NCI-H2227 treated with DMSO at 0.1 percent for 48 hours (cell line): ENCODE data around the gene FOXP1.

Experiments used
- DNase-seq: peaks from one replicate; lab custom pipeline; 2025; lab: John Stamatoyannopoulos, UW

FOXP1 gene

GRCh38 chr3:71398157-71398836 is 185.2 kb downstream of the FOXP1 start:
- no peak for DNase-seq

GRCh38 chr3:71397726-71398125 is 185.8 kb downstream of the FOXP1 start:
- no peak for DNase-seq

DNA sequence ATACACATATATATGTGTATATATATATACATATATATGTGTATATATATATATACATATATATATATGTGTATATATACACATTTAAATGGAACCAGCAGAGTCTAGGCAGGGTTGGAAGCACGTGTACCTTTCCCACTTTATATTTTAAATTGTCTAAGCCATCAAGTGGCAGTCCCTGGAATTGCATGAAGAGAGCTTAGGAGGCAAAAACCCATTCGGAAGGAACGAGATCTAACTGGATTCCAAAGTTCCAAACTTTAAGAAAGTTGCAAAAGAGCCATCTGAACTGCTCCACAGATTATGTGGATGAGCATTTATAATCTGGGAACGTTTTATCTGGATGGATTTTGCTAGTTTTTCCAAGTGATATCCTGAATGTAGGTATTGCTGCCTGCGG is 186.5 kb downstream of the FOXP1 start:
- DNase-seq: no peak

- DNase-seq: no peak
Measured at GRCh38 chr3:71395927-71396695, 187.4 kb downstream of the FOXP1 start.

- DNase-seq: no peak
Measured at GRCh38 chr3:71395470-71395869, 188.1 kb downstream of the FOXP1 start.

- no peak for DNase-seq
Measured at GRCh38 chr3:71393745-71394144, 189.8 kb downstream of the FOXP1 start.

DNA sequence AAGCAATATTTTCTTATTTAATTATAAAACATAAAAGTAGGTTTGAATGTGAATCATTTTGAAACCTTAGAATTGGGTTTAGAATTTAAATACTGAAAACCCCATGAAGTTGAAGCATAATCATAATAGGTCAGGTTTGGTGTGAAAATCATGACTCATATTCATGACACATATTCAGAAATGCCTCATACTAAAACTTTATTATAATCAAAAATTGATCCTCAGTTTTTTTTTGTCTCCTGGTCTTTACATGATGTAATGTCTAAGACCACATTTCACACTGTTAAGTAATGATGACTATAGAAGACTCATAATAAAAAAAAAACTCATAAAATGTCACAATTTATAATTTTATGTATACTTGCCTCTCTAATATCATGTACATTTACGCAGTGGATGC is 190.4 kb downstream of the FOXP1 start:
- no peak for DNase-seq

DNA sequence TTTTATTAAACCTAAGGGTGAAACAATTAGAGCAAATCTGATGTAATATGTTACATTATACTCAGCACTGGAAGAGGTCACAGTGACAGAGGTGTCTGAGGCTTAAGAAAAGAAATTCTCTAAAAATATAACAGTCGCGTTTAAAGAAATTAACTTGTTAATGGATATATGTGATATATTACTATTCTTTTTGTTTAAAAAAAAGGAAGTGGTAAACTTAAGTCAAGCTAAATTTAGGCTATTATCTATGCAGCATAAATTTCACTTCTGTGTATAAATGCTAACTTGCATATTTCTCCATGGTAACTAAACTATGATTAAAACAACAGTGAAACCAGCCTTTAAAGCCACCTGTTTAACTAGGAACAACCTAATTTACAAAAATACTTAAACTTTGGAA is 191.3 kb downstream of the FOXP1 start:
- DNase-seq: no peak

- DNase-seq: no peak
Measured at GRCh38 chr3:71391361-71391760, 192.2 kb downstream of the FOXP1 start.

GRCh38 chr3:71389911-71390573 is 193.5 kb downstream of the FOXP1 start:
- no peak for DNase-seq

- no peak for DNase-seq
Measured at GRCh38 chr3:71389191-71389590, 194.3 kb downstream of the FOXP1 start.

DNA sequence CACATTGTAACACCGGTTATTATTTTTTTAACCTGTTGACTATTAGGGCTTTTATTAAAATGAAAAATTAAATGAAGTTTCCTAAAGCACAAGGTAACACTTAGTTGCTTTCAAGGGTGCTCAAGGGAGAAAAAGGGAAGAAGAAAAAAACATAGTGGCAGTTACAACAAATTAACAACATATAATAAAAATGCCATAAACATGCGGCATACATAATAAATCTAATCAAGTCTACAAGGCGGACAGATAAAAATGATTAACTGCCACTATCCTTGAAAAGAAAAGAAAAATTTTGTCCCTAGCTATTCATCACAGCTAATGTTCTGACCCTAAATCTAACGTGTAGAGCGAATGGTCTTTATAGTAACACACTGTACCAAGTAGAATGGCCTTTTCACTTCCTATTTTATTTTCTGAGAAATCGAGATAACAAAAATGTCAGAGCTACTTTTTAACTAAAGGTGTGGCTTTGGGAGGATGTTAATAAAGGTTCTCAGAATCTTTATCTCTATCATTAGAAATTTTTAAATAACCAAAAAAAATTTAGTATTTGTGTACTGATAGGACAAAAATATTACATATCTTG is 194.9 kb downstream of the FOXP1 start:
- no peak for DNase-seq

DNA sequence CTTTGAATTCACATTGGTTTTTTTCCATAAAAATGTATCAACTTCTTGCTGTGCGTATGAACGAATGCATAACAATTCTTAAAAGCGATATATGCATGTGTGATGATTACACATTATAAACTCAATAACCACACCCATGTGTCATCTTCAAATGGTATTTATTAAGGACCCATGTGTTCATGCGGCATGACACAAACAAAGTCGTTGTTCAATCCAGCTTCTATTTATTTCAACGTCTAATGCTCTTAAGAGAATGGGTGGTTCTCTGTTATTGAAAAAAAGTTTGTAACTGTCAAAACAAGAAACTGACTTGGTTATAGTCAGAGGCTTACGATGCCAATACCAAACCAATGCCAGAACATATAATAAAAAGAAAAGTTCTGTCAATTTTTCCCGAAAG is 195.9 kb downstream of the FOXP1 start:
- DNase-seq: no peak

GRCh38 chr3:71384837-71385716 is 198.5 kb downstream of the FOXP1 start:
- DNase-seq: no peak

GRCh38 chr3:71384388-71384787 is 199.1 kb downstream of the FOXP1 start:
- DNase-seq: no peak

GRCh38 chr3:71380096-71380495 is 203.4 kb downstream of the FOXP1 start:
- DNase-seq: no peak

- DNase-seq: no peak
Measured at GRCh38 chr3:71378509-71378908, 205.0 kb downstream of the FOXP1 start.

GRCh38 chr3:71376911-71377310 is 206.6 kb downstream of the FOXP1 start:
- DNase-seq: no peak

DNA sequence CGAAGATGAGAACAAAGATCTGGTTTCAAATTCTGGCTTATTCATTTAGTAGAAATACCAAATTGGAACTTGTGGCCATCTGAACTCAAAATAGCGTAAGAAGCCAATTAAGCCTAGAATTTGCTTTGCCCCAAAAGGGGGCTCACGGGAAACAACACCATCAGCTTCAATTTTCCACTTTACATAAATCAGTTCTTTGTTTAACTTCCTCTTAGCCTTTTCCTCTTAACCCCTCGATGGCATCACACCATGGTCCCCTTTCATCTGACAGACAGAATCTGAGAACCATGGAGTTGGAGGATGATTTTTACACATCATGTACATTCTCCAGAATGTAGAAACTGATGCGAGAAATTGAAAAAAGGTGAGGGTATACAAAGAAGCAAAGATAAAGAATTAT is 207.0 kb downstream of the FOXP1 start:
- DNase-seq: no peak

DNA sequence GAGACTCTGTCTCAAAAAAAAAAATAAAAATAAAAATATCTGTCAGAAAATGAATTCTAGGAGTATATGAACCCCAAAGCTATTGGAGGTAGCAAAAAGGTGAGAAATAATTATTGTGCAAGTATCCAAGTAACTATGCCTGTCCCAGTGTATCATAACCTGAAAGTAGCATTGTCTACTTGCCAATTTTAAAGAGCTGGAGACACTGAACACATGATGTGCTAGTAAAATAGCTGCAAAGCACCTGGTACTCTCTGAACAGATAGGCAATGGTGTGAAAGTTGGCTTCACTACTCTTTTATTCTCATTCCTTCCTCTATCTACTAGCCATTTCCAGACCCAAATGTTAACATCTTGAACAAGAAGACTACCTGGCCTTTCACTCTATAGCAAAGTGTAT is 208.9 kb downstream of the FOXP1 start:
- no peak for DNase-seq

DNA sequence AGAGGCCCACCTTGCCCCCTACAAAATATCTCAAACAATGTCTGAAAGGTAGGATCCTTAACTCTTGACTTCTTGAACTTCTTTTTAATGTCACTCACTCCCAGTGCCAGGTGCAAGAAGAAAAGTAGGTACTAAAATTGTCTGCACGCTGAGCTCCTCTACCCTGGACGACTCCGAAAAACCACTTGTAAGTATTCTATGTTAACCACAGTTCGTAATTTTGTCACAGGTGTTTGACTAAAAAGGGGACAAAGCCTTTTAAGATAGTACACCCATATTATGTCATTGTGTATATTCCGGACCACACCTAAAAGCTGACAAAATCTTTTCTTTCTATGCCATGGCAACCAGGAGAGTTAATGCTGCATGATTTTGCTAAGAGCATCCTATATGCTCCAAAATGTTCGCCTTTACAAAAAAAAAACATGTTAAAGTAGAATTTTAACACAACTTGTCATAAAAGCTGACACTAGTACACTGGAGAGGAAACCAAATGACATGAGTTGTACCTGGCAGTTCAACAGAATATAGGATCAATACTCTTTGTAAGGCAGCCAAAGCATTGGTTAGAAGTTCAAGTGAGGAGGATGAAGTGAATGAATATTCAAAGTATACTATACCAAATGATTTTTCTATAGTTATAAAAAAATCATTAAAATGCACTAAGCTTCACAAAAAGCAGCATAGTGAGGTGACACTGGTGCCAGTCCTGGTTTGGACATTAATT is 210.5 kb downstream of the FOXP1 start:
- no peak for DNase-seq
